Large intestine (tissue), 12 donors: ENCODE data around the gene FAM149B1. TPM values are rescaled to one million over a fixed set of nuclear protein-coding genes. Genes with fewer than 3 reads are reported as not detected.
A peak's percentile ranks its signal among the peaks of the same experiment; 100 is the strongest.

Source experiments
- DNase-seq, 2 donors: peaks; one replicate each; pipeline versions ENCODE4 v3.0.0 to v3.0.0-alpha.2; 2013
- H3K27ac ChIP-seq: one replicate; pipeline ENCODE4 v1.5.1; 2013; ENCODE audit warnings: low read length
- H3K27me3 ChIP-seq: 2 replicates; pipeline ENCODE4 v1.6.1; 2013; ENCODE audit warnings: low read length; ENCODE audit not compliant: control insufficient read depth, insufficient read depth
- H3K36me3 ChIP-seq: 2 replicates; pipeline ENCODE4 v1.6.1; 2013; ENCODE audit warnings: low read length; ENCODE audit not compliant: control insufficient read depth, insufficient read depth
- H3K4me1 ChIP-seq: one replicate; pipeline ENCODE4 v1.6.1; 2013; ENCODE audit warnings: low read length; ENCODE audit not compliant: control insufficient read depth, insufficient read depth
- H3K4me3 ChIP-seq: one replicate; pipeline ENCODE4 v1.5.1; 2013; ENCODE audit warnings: low read length
- H3K9me3 ChIP-seq: one replicate; pipeline ENCODE4 v1.6.1; 2013; ENCODE audit warnings: mild to moderate bottlenecking, low read depth, low read length, moderate library complexity; ENCODE audit not compliant: control insufficient read depth
- WGBS: methylation state at CpG from one replicate; pipeline ENCODE4 v1.1.5; 2013; ENCODE audit warnings: low lambda C conversion rate; ENCODE audit not compliant: insufficient coverage; 5-methylcytosine and 5-hydroxymethylcytosine counted together
- long read RNA-seq, 11 donors: transcript quantifications; one replicate each; lab custom pipeline, GENCODE V29; 2026
- polyA plus RNA-seq: library from polyadenylated mRNA; unstranded; fragments of 120-200 nt; gene quantifications from one replicate; pipeline ENCODE4 v1.2.1, GENCODE V29; 2013

Gene FAM149B1
- polyA plus RNA-seq = 32.1 TPM
- long read RNA-seq, donor 1 = 0 reads
- long read RNA-seq, donor 2, full-length matches to known transcripts = 7 of 111 reads
- long read RNA-seq, donor 2, partial matches to known transcripts = 104 of 111 reads
- long read RNA-seq, donor 2, other reads (novel, unspliced or antisense) = 0 of 111 reads
- long read RNA-seq, donor 3 = 0 reads
- long read RNA-seq, donor 4 = 0 reads
- long read RNA-seq, donor 5, full-length matches to known transcripts = 3 of 89 reads
- long read RNA-seq, donor 5, partial matches to known transcripts = 69 of 89 reads
- long read RNA-seq, donor 5, other reads (novel, unspliced or antisense) = 17 of 89 reads
- long read RNA-seq, donor 6, partial matches to known transcripts = 12 of 55 reads
- long read RNA-seq, donor 6, other reads (novel, unspliced or antisense) = 40 of 55 reads
- long read RNA-seq, donor 7 = 0 reads
- long read RNA-seq, donor 8, partial matches to known transcripts = 24 of 24 reads
- long read RNA-seq, donor 8, other reads (novel, unspliced or antisense) = 0 of 24 reads
- long read RNA-seq, donor 9, partial matches to known transcripts = 0 of 2 reads
- long read RNA-seq, donor 9, other reads (novel, unspliced or antisense) = 0 of 2 reads
- long read RNA-seq, donor 10, partial matches to known transcripts = 27 of 54 reads
- long read RNA-seq, donor 10, other reads (novel, unspliced or antisense) = 23 of 54 reads
- long read RNA-seq, donor 11, partial matches to known transcripts = 55 of 85 reads
- long read RNA-seq, donor 11, other reads (novel, unspliced or antisense) = 28 of 85 reads

DNA sequence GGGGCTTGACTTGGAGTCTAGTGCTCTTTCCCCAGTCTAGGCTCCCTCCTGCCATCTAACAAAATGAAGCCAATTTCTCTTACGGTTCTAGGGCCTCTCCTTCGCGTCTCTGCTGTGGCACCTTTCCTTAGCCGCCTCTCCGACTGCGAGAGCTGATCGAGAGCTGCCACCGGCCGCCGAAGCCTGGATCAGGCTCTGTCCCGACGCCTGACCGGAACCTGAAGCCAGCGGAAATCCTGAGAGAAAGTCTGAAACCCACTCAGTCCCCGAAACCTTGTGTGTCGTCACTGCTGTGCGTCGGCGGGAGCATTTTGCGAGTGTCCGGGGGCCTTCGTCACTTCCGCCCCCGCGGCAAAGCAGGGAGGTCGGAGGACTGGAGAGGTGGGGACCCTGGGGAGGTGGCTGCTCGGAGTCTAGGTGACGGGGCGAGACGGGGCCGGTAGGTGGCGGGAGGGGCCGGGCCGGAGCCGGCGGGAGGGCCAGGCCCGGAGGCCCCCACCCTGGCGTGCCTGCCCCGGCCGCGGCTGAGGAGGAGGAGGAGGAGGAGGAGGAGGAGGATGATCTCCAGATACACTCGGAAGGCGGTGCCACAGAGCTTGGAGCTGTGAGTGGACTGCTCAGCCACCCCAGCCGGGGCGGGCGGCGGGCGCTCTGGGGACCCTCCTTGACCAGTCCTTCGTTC is at the start of gene FAM149B1, which contains the start of gene ECD:
Gene FAM149B1 (plus strand): TSS at position 337 of the 682 bp plus-strand sequence. CDS start 221 bp downstream, at position 558.
Gene ECD (minus strand): TSS at position 226 of the 682 bp plus-strand sequence. CDS start 4,071 bp downstream, outside the sequence.
- no CpG with 5 or more reads among the region's 49 CpGs for WGBS
- Histone ChIP-seq H3K4me1 (no peaks in the 10 kb centered on the region), H3K9me3 (no peaks in the 10 kb centered on the region), H3K36me3 (peaks cover 8% of the 10 kb centered on the region), H3K27ac (peak within 1 kb of the TSS; percentile 97), H3K4me3 (peak within 1 kb of the TSS; percentile 97), H3K27me3 (no peaks in the 10 kb centered on the region)
- peak; percentile 94 to 96 for DNase-seq

DNA sequence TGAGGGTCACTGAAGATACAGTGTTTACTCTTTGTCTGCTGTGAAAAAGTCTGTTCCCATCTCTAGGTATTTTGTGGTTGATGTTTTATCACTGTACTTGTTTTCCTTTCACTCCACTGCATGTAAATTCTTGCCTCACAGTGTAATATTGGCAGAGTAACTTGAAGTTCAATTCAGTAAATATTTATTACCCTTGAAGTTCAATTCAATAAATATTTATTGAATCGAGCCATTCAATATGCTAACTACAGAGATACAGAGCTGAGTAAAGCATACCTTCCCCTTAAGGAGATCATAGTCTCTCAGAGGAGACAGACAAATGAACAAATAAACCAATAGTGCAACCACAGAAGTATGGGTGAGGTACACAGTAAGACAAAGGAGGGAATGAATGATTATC is 48.5 kb upstream of the FAM149B1 start:
- no CpG with 5 or more reads among the region's 1 CpG for WGBS
- peaks cover 12% of the 10 kb centered on the region for H3K36me3 ChIP-seq
- no peaks in the 10 kb centered on the region for H3K4me1 ChIP-seq
- H3K9me3 ChIP-seq = no peaks in the 10 kb centered on the region
- no peak overlapping the region for H3K4me3 ChIP-seq
- no peaks in the 10 kb centered on the region for H3K27me3 ChIP-seq
- H3K27ac ChIP-seq = no peak overlapping the region
- no peak for DNase-seq

DNA sequence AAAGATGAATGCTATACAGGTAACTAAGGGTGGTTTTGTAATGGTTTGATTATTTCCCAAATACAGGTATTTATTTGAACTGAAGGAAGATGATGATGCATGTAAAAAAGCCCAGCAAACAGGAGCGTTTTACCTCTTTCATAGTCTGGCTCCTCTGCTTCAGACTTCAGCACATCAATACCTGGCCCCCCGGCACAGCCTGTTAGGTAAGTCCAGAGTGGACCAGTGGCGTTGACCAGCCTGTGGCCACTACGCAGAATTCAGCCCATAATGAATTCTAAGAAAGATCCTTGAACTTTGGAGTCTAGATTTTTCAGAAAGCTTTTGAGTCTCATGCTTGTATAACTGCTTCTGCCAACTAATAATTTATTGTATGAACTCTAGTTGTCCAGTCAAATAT is 48.0 kb upstream of the FAM149B1 start:
- Histone ChIP-seq H3K27ac (no peak overlapping the region), H3K4me1 (no peaks in the 10 kb centered on the region), H3K9me3 (no peaks in the 10 kb centered on the region), H3K4me3 (no peak overlapping the region), H3K27me3 (no peaks in the 10 kb centered on the region), H3K36me3 (peaks cover 12% of the 10 kb centered on the region)
- no CpG with 5 or more reads among the region's 4 CpGs for WGBS
- DNase-seq = no peak

DNA sequence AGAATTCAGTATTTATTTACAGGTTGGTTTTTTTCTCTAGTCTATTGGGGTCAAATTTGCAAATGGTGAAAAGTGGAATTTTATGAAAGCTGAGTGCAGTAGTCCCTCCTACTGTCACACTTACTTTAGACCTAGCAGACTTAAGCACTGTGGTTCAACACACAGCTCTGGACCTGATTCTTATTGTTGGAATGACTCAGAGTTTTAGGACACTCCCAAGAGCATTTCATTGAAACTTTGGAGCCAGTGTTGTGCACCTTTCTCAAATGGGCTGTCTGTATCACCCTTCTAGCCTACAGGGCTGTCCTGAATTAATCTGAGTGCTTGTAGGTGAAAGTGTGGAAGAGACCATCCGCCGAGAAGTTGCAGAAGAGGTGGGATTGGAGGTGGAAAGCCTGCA is 41.6 kb upstream of the FAM149B1 start:
- Histone ChIP-seq H3K4me3 (no peak overlapping the region), H3K27ac (no peak overlapping the region), H3K36me3 (peaks cover 34% of the 10 kb centered on the region), H3K4me1 (no peaks in the 10 kb centered on the region), H3K9me3 (no peaks in the 10 kb centered on the region), H3K27me3 (no peaks in the 10 kb centered on the region)
- DNase-seq = no peak
- no CpG with 5 or more reads among the region's 2 CpGs for WGBS

DNA sequence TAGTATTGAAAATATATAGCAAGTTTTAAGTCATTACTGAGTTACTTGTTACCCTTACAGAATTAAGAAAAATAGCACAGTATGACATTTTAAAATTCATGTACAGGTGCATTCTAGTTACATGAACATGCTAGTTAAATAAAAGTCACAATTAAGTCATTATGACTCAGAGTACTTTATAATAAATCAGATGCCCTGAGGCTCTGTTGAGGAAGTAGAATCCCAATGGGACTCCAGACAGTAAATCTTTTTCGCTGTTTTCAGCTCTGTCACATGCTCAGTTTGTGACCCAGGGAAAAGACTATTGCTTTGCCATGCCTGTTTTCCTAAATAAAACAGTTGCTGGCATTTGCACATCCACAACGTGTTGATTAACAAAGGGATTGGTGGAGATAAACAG is 36.6 kb upstream of the FAM149B1 start:
- no peaks in the 10 kb centered on the region for H3K9me3 ChIP-seq
- no peak overlapping the region for H3K27ac ChIP-seq
- DNase-seq = no peak
- H3K27me3 ChIP-seq = no peaks in the 10 kb centered on the region
- no peaks in the 10 kb centered on the region for H3K4me1 ChIP-seq
- WGBS = no CpG with 5 or more reads among the region's 2 CpGs
- H3K36me3 ChIP-seq = peaks cover 51% of the 10 kb centered on the region
- H3K4me3 ChIP-seq = no peak overlapping the region

DNA sequence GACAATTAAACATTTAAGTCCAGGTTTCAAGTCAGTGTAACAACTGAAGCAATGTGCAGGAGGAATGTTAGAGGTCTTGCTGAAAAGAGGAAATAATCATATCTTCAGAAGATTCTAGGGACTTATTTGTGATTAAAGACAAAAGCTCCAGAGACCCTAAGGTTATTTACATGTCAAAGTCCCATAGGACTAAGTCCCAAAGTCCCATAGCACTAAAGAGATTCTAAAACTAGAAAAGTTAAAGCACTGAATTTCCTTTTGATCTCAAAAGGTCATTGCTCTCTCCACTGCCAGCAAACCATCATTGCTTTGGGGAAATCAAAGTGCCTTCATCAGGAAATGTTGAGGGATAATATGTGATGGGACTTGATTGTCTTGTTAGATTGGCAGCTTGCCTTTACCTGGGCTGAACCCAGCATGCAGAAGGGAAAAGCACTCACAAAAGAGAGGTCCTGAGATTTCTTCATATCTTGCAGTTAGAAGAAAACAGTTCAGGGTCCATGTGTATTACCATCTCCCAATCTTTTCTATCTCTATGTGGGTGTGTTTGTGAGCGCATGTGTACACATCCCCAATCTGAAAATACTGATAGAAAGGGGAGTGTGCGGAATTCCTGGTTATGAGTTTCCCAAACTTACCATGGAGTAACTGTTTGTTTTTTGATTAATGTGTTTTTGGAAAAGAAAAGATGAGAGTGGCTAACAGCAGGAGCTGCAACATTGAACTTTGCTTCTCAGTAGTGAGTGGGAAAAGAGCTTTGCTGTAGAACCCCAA is 35.8 kb upstream of the FAM149B1 start:
- WGBS = no CpG with 5 or more reads among the region's 2 CpGs
- Histone ChIP-seq H3K27me3 (no peaks in the 10 kb centered on the region), H3K27ac (peak overlapping the region; percentile 6), H3K4me3 (no peak overlapping the region), H3K4me1 (no peaks in the 10 kb centered on the region), H3K36me3 (peaks cover 49% of the 10 kb centered on the region), H3K9me3 (no peaks in the 10 kb centered on the region)
- DNase-seq = peak; percentile 8 to 43

DNA sequence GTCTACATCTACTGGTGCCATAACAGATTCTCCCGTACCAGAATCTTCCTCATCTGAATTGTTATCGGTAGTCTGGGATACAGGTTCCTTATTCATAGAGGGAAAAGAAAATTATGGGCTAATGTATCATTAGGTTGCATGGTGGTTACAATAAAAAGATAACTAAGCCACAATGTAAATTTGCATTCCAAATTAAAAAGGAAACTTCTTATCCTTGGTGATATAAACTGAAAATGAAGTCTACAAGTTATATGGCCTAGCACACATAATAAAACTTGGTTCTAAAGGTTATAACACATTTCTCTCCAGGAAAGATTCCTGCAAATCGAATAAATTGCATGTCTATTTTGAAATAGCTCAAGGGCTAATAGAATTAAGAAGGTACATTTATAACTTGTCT is 33.2 kb upstream of the FAM149B1 start:
- DNase-seq = no peak
- 88% methylated on average over 2 of the region's 3 CpGs for WGBS
- Histone ChIP-seq H3K9me3 (no peaks in the 10 kb centered on the region), H3K4me3 (no peak overlapping the region), H3K4me1 (no peaks in the 10 kb centered on the region), H3K27me3 (no peaks in the 10 kb centered on the region), H3K27ac (no peak overlapping the region), H3K36me3 (peaks cover 62% of the 10 kb centered on the region)

DNA sequence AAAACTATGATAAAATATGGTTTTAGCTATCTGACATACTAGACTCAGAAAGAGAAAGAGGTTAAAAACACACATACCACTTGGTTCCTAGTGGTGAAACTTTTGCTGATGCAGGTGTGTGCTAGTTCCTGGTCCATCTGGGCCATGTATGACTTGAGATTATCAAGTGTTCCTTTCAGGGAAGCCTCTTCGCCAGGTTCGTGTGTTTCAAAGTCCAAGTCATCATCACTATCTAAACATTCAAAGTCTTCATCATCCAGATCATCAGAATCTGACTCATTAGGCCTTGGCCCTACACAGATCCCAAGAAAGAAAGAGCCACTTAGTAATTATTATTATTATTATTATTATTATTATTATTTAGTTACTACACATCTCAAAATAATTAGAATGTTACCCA is 31.3 kb upstream of the FAM149B1 start:
- no CpG with 5 or more reads among the region's 2 CpGs for WGBS
- DNase-seq = peak; percentile 77 to 87
- H3K9me3 ChIP-seq = no peaks in the 10 kb centered on the region
- peaks cover 67% of the 10 kb centered on the region for H3K36me3 ChIP-seq
- no peak overlapping the region for H3K4me3 ChIP-seq
- H3K27ac ChIP-seq = peak overlapping the region; percentile 71
- no peaks in the 10 kb centered on the region for H3K4me1 ChIP-seq
- H3K27me3 ChIP-seq = no peaks in the 10 kb centered on the region

DNA sequence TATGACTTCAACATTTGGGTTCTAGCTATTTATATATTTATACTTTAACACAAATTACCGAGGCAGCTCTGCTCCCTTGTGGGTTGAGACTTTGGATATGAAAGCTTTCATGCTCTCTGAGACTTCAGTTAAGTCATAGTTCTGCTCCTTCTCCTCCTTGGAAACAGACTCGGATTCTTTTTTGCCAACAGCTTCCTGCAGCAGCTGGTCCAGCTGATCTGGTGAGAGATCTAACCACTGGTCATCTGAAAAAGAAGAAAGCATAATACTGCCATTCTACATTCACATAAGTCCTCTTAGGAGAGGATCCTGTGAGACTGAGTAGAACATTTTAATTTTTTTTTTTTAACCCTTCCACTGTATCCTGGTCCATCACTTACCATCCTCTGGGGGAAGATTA is 28.7 kb upstream of the FAM149B1 start:
- H3K36me3 ChIP-seq = peaks cover 62% of the 10 kb centered on the region
- no peak overlapping the region for H3K4me3 ChIP-seq
- no peaks in the 10 kb centered on the region for H3K9me3 ChIP-seq

More for the DNA sequence above, 28.7 kb upstream of the FAM149B1 start:
- no CpG with 5 or more reads among the region's 2 CpGs for WGBS
- DNase-seq = no peak
- H3K4me1 ChIP-seq = no peaks in the 10 kb centered on the region
- no peak overlapping the region for H3K27ac ChIP-seq
- H3K27me3 ChIP-seq = no peaks in the 10 kb centered on the region
